ENCODE measurements around the gene SMAD6. TPM values are rescaled to one million over a fixed set of nuclear protein-coding genes. Genes with fewer than 3 reads are reported as not detected.

SMAD6 gene
- total RNA-seq, 3 donors from 2014 or later (not counting 1 experiment from before 2014, with no cell fraction given): 0.07 to 0.38 (median 0.09) TPM

DNA sequence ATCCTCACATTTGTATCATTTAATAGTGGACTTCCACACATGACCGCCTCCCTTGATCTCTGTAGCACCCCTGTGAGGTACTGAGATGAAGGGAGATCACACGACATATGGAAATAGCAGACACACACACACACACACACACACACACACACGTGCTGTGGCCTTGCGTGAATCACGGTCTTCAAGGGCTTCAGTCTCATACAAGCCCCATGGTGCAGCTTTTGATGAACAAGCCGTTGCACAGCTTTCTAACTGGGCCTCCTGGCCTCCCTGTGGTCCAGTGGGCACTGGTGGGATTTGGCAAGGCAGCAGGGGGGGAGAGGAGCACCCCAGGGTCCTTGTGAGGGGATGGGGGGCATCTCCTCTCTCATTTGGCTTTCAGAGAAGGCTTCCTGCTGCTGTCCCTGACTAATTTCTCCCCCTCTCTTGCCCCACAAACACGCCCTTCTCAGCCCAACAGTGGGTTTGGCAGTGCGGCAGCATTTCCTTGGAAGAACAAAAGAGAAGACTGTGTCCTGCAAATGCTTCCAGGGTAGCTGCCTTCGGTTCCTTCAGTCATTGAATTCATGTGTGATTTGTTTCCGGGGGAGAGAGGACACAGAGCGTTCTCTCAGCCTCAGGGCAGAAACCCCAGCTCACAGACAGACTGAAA lies 98.7 kb downstream of the SMAD6 start:
- Mint-ChIP-seq H3K36me3 (no peaks in the 10 kb centered on the region), H3K9me3 (no peaks in the 10 kb centered on the region), H3K4me1 (no peaks in the 10 kb centered on the region), H3K27ac (no peak overlapping the region), H3K27me3 (ENCODE audit: low read depth in 2 of 2) (peaks cover 8 to 14% of the 10 kb centered on the region in 2 donors), H3K4me3 (no peak overlapping the region)
- ATAC-seq: no peak
- Histone ChIP-seq H3K27ac (ENCODE audit: low read length) (no peak overlapping the region), H3K27me3 (ENCODE audit: control insufficient read depth, insufficient read depth, low read length) (no peaks in the 10 kb centered on the region), H3K36me3 (ENCODE audit: control insufficient read depth, insufficient read depth, low read length) (no peaks in the 10 kb centered on the region), H3K4me3 (ENCODE audit: low read length) (no peak overlapping the region), H3K4me1 (ENCODE audit: control insufficient read depth, insufficient read depth, low read length) (no peaks in the 10 kb centered on the region), H3K9me3 (ENCODE audit: control insufficient read depth, insufficient read depth, low read length) (no peaks in the 10 kb centered on the region)
- TF ChIP-seq, protein P1, sequence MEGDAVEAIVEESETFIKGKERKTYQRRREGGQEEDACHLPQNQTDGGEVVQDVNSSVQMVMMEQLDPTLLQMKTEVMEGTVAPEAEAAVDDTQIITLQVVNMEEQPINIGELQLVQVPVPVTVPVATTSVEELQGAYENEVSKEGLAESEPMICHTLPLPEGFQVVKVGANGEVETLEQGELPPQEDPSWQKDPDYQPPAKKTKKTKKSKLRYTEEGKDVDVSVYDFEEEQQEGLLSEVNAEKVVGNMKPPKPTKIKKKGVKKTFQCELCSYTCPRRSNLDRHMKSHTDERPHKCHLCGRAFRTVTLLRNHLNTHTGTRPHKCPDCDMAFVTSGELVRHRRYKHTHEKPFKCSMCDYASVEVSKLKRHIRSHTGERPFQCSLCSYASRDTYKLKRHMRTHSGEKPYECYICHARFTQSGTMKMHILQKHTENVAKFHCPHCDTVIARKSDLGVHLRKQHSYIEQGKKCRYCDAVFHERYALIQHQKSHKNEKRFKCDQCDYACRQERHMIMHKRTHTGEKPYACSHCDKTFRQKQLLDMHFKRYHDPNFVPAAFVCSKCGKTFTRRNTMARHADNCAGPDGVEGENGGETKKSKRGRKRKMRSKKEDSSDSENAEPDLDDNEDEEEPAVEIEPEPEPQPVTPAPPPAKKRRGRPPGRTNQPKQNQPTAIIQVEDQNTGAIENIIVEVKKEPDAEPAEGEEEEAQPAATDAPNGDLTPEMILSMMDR (IDR thresholded peaks at IDR 0.05): no peak
- WGBS (ENCODE audit: insufficient coverage): 81% methylated on average over 11 of the region's 11 CpGs
- intact Hi-C loops (cut with micrococcal nuclease): no loop called here
- no peak for DNase-seq

DNA sequence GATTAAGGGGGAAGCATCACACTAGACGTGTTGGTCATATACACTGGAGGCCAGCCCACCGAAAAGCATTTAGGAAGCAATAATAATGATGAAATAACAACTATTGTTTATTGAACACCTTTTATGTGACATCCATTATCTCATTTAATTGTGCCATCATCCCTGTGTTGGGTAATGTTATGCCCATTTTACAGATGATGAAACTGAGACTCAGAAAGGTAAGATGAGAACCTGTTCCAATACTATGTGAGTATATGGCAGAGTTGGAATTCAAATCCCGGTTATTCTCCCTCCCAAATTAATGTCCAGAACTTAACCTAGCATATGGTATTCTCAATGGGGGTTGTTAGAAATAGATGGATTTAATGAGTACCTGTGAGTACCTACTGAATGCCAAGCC lies 99.2 kb downstream of the SMAD6 start:
- H3K4me3 ChIP-seq (ENCODE audit: low read length): no peak overlapping the region
- DNase-seq (no peak), ATAC-seq (no peak)
- no peaks in the 10 kb centered on the region for H3K9me3 Mint-ChIP-seq
- no peaks in the 10 kb centered on the region for H3K4me1 Mint-ChIP-seq
- 58% methylated on average over 2 of the region's 3 CpGs for WGBS (ENCODE audit: insufficient coverage)
- no peaks in the 10 kb centered on the region for H3K27me3 ChIP-seq (ENCODE audit: control insufficient read depth, insufficient read depth, low read length)
- H3K4me1 ChIP-seq (ENCODE audit: control insufficient read depth, insufficient read depth, low read length): no peaks in the 10 kb centered on the region
- H3K27ac Mint-ChIP-seq: no peak overlapping the region
- TF ChIP-seq, protein P1 (IDR thresholded peaks at IDR 0.05): no peak
- no peaks in the 10 kb centered on the region for H3K9me3 ChIP-seq (ENCODE audit: control insufficient read depth, insufficient read depth, low read length)
- no peaks in the 10 kb centered on the region for H3K36me3 Mint-ChIP-seq
- H3K4me3 Mint-ChIP-seq: no peak overlapping the region
- no peak overlapping the region for H3K27ac ChIP-seq (ENCODE audit: low read length)
- no peaks in the 10 kb centered on the region for H3K36me3 ChIP-seq (ENCODE audit: control insufficient read depth, insufficient read depth, low read length)
- H3K27me3 Mint-ChIP-seq (ENCODE audit: low read depth in 2 of 2): peaks cover 8 to 17% of the 10 kb centered on the region in 2 donors
- intact Hi-C loops (cut with micrococcal nuclease): no loop called here

GRCh38 chr15:66802025-66803001 lies 100.3 kb downstream of the SMAD6 start:
- Mint-ChIP-seq H3K4me1 (no peaks in the 10 kb centered on the region), H3K36me3 (no peaks in the 10 kb centered on the region), H3K4me3 (no peak overlapping the region), H3K27me3 (ENCODE audit: low read depth in 2 of 2) (peaks cover 9 to 14% of the 10 kb centered on the region in 2 donors), H3K9me3 (no peaks in the 10 kb centered on the region), H3K27ac (no peak overlapping the region)
- DNase-seq (no peak), ATAC-seq (no peak)
- Histone ChIP-seq H3K27me3 (ENCODE audit: control insufficient read depth, insufficient read depth, low read length) (no peaks in the 10 kb centered on the region), H3K36me3 (ENCODE audit: control insufficient read depth, insufficient read depth, low read length) (no peaks in the 10 kb centered on the region), H3K4me3 (ENCODE audit: low read length) (no peak overlapping the region), H3K9me3 (ENCODE audit: control insufficient read depth, insufficient read depth, low read length) (no peaks in the 10 kb centered on the region), H3K4me1 (ENCODE audit: control insufficient read depth, insufficient read depth, low read length) (no peaks in the 10 kb centered on the region), H3K27ac (ENCODE audit: low read length) (no peak overlapping the region)
- intact Hi-C loops (cut with micrococcal nuclease): no loop called here
- TF ChIP-seq, protein P1 (IDR thresholded peaks at IDR 0.05): no peak
- WGBS (ENCODE audit: insufficient coverage): 79% methylated on average over 12 of the region's 13 CpGs

Measured in natural killer cell (primary cell).